HCT116 (cell line): ENCODE results near the gene SMYD3. TPM values are rescaled to one million over a fixed set of nuclear protein-coding genes. Genes with fewer than 3 reads are reported as not detected.

ENCODE experiments used
- ATAC-seq: fragments of 200-7000 bp; cut with Tn5 transposase; 2 replicates; pipeline ENCODE4 v1.9.1; 2020; ENCODE audit warnings: mild to moderate bottlenecking, moderate library complexity
- BruUV-seq: library from RNA; stranded (reverse); fragments of 400-500 nt; replicated peaks from 2 replicates; lab custom pipeline; 2021; lab: Mats Ljungman, UMichigan
- CTCF ChIA-PET: fragments of 300-600 bp; sonication (Branson Sonifier 250); formaldehyde crosslinking; loops from one replicate; lab custom pipeline; 2021; ENCODE audit warnings: antibody characterized with exemption; lab: Charles Lee
- POLR2A ChIA-PET: fragments of 300-600, 350-600 bp; sonication (Branson Sonifier 250); formaldehyde crosslinking; loops from one replicate; lab custom pipeline; 2021; ENCODE audit warnings: antibody characterized with exemption; lab: Charles Lee
- RAD21 ChIA-PET, 2 experiments: fragments of 300-600 bp; sonication (Branson Sonifier 250); formaldehyde crosslinking; loops; one replicate each; lab custom pipeline; 2023; ENCODE audit warnings: low total read pairs in 2 of 2; ENCODE audit not compliant: uncharacterized antibody in 2 of 2, unreplicated experiment in 2 of 2, low non-redundant PET in 1 of 2; lab: Charles Lee
- DNase-seq: peaks from one replicate; pipeline ENCODE4 v3.0.0-alpha.2; 2010; ENCODE audit warnings: low read depth, low spot score
- H2AFZ ChIP-seq: fragments of 200-600 bp; shearing (Covaris generic), sonication (generic); 2 replicates; pipeline ENCODE4 v1.6.1; 2017; ENCODE audit warnings: low read depth, mixed run types, mixed read lengths, antibody characterized with exemption, low read length; ENCODE audit not compliant: poor library complexity, severe bottlenecking
- H3K27ac ChIP-seq: 2 replicates; pipeline ENCODE4 v1.5.1; 2012; ENCODE audit warnings: low read depth, low read length
- H3K27me3 ChIP-seq: fragments of 200-600 bp; sonication (generic); 2 replicates; pipeline ENCODE4 v1.6.1; 2016; ENCODE audit warnings: mixed run types, low read length, mixed read lengths; ENCODE audit not compliant: insufficient read depth
- H3K36me3 ChIP-seq, 2 experiments: fragments of 200-500 bp in 1 of 2; fragments of 200-600 bp in 1 of 2; sonication (Bioruptor generic) in 1 of 2; sonication (generic) in 1 of 2; 2 replicates each; pipeline versions ENCODE4 v1.5.1 to v1.6.1; 2014 to 2016; ENCODE audit warnings: low read length in 2 of 2, inconsistent platforms in 1 of 2, mixed read lengths in 1 of 2, mixed run types in 1 of 2; ENCODE audit not compliant: insufficient read depth in 2 of 2, control insufficient read depth in 1 of 2
- H3K4me1 ChIP-seq, 2 experiments: fragments of 200-600 bp in 1 of 2; sonication (generic) in 1 of 2; 2 replicates each; pipeline versions ENCODE4 v1.5.1 to v1.6.1; 2012 to 2017; ENCODE audit warnings: low read length in 2 of 2, inconsistent platforms in 1 of 2, mild to moderate bottlenecking in 1 of 2, mixed read lengths in 1 of 2, mixed run types in 1 of 2, moderate library complexity in 1 of 2; ENCODE audit not compliant: insufficient read depth in 2 of 2, control insufficient read depth in 1 of 2
- H3K4me2 ChIP-seq: fragments of 200-600 bp; sonication (generic); 2 replicates; pipeline ENCODE4 v1.6.1; 2017; ENCODE audit warnings: mixed run types, low read length, mixed read lengths
- H3K4me3 ChIP-seq, 2 experiments: fragments of 200-600 bp in 1 of 2; sonication (generic) in 1 of 2; replicated peaks in 1 of 2; 2 replicates each; pipeline ENCODE4 v1.5.1; 2011 to 2016; ENCODE audit warnings: low read length in 2 of 2, control low read depth in 1 of 2, low read depth in 1 of 2, mild to moderate bottlenecking in 1 of 2, mixed read lengths in 1 of 2, mixed run types in 1 of 2
- H3K79me2 ChIP-seq: fragments of 200-600 bp; sonication (generic); 2 replicates; pipeline ENCODE4 v1.6.1; 2017; ENCODE audit warnings: mild to moderate bottlenecking, mixed run types, low read length, moderate library complexity, mixed read lengths; ENCODE audit not compliant: insufficient read depth
- H3K9ac ChIP-seq: fragments of 200-600 bp; sonication (generic); 2 replicates; pipeline ENCODE4 v1.6.1; 2016; ENCODE audit warnings: low read length, mixed read lengths
- H3K9me2 ChIP-seq: fragments of 200-600 bp; sonication (generic), shearing (Covaris generic); 2 replicates; pipeline ENCODE4 v1.6.1; 2017; ENCODE audit warnings: mixed run types, mild to moderate bottlenecking, moderate library complexity; ENCODE audit not compliant: insufficient read depth
- H3K9me3 ChIP-seq, 2 experiments: fragments of 200-500 bp in 1 of 2; fragments of 200-600 bp in 1 of 2; sonication (Bioruptor generic) in 1 of 2; sonication (generic) in 1 of 2; 2 replicates each; pipeline ENCODE4 v1.6.1; 2014 to 2017; ENCODE audit warnings: low read length in 2 of 2, mixed read lengths in 2 of 2, inconsistent platforms in 1 of 2, low read depth in 1 of 2, mild to moderate bottlenecking in 1 of 2, mixed run types in 1 of 2, moderate library complexity in 1 of 2; ENCODE audit not compliant: control insufficient read depth in 1 of 2, insufficient read depth in 1 of 2
- H4K20me1 ChIP-seq: fragments of 200-600 bp; sonication (generic), shearing (Covaris generic); 2 replicates; pipeline ENCODE4 v1.6.1; 2017; ENCODE audit warnings: mixed run types, mild to moderate bottlenecking, moderate library complexity; ENCODE audit not compliant: insufficient read depth
- CBX3 ChIP-seq: IDR thresholded peaks from 2 replicates; pipeline ENCODE4 v1.6.1; 2012; ENCODE audit warnings: low read depth
- CEBPB ChIP-seq: IDR thresholded peaks from 2 replicates; pipeline ENCODE4 v1.6.1; 2012; ENCODE audit warnings: low read depth
- FOSL1 ChIP-seq: IDR thresholded peaks from 2 replicates; pipeline ENCODE4 v1.6.1; 2012; ENCODE audit warnings: low read depth
- MAX ChIP-seq: IDR thresholded peaks from 2 replicates; pipeline ENCODE4 v1.6.1; 2012
- RAD21 ChIP-seq: IDR thresholded peaks from 2 replicates; pipeline ENCODE4 v1.6.1; 2012; ENCODE audit warnings: low read depth, mild to moderate bottlenecking
- SRF ChIP-seq: IDR thresholded peaks from 2 replicates; pipeline ENCODE4 v1.6.1; 2012; ENCODE audit warnings: low read depth
- YY1 ChIP-seq: IDR thresholded peaks from 2 replicates; pipeline ENCODE4 v1.6.1; 2011; ENCODE audit warnings: low read length, low read depth, moderate library complexity, mild to moderate bottlenecking; ENCODE audit not compliant: insufficient replicate concordance; ENCODE audit errors: extremely low read depth
- ZFX ChIP-seq: fragments of 450-650 bp; IDR thresholded peaks from 2 replicates; pipeline ENCODE4 v1.6.1; 2017
- ZNF274 ChIP-seq: fragments of 200-500 bp; sonication (Bioruptor generic); IDR thresholded peaks from 2 replicates; pipeline ENCODE4 v1.6.1; 2014; ENCODE audit warnings: mild to moderate bottlenecking, low read depth, low read length, inconsistent platforms
- intact Hi-C: fragments of 100-400 bp; cut with micrococcal nuclease; formaldehyde crosslinking; loops from 2 replicates; pipeline ENCODE4 v1.10.0; 2022
- total RNA-seq: library from RNA; stranded (reverse); gene quantifications from one replicate; pipeline ENCODE4 v1.2.1, GENCODE V29; 2021; ENCODE audit not compliant: unreplicated experiment
- TF ChIP-seq, protein P1 (sequence below): IDR thresholded peaks from 2 replicates; pipeline ENCODE4 v1.6.1; 2012; ENCODE audit warnings: low read depth

Gene SMYD3
- total RNA-seq, 1 experiment from 2014 or later: 33.6 TPM

DNA sequence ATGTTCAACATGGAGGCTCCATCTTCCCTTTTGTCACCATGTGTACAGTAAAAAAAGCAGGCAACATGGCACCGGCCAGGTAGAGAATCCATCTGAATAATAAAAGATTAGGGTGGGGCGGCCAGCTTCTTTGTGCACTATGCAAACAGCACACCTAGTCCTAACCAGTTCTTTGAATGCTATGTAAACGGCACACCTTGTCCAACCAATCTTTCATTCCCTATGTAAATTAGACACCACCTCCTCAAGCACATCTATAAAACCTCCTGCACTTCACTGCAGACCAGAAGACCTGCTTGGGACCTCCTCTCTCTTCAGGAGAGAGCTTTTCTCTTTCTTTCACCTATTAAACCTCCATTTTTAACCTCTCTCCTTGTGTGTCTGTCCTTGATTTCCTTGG is 30.8 kb upstream of the SMYD3 start:
- TF ChIP-seq FOSL1: no peak
- TF ChIP-seq, all 23 proteins: peak for 0
- ChIA-PET CTCF (no interaction called here), RAD21 (no interaction called here), POLR2A (no interaction called here)
- H3K36me3 ChIP-seq: peaks cover 13 to 21% of the 10 kb centered on the region in 2 experiments; a peak in 3 of 4 replicates
- intact Hi-C loops: no loop called here
- H3K27me3 ChIP-seq: no peaks in the 10 kb centered on the region
- no peaks in the 10 kb centered on the region for H3K9me2 ChIP-seq
- no peak overlapping the region for H3K4me2 ChIP-seq
- no peak overlapping the region for H3K27ac ChIP-seq
- H3K4me3 ChIP-seq: no peak overlapping the region
- H3K4me1 ChIP-seq: no peaks in the 10 kb centered on the region
- H3K79me2 ChIP-seq: no peaks in the 10 kb centered on the region
- no peaks in the 10 kb centered on the region for H3K9me3 ChIP-seq
- no peak overlapping the region for H2AFZ ChIP-seq
- DNase-seq (no peak), ATAC-seq (no peak)
- H4K20me1 ChIP-seq: no peaks in the 10 kb centered on the region
- BruUV-seq: no TSS peak
- no peak overlapping the region for H3K9ac ChIP-seq

GRCh38 chr1:246537441-246537840 is 30.4 kb upstream of the SMYD3 start:
- DNase-seq: no peak
- no peak for TF ChIP-seq SRF
- TF ChIP-seq CEBPB: no peak
- no peak for TF ChIP-seq YY1
- no peak for TF ChIP-seq CBX3
- no peak for TF ChIP-seq ZNF274
- TF ChIP-seq RAD21: no peak
- TF ChIP-seq ZFX: no peak
- TF ChIP-seq MAX: no peak
- TF ChIP-seq, protein P1, sequence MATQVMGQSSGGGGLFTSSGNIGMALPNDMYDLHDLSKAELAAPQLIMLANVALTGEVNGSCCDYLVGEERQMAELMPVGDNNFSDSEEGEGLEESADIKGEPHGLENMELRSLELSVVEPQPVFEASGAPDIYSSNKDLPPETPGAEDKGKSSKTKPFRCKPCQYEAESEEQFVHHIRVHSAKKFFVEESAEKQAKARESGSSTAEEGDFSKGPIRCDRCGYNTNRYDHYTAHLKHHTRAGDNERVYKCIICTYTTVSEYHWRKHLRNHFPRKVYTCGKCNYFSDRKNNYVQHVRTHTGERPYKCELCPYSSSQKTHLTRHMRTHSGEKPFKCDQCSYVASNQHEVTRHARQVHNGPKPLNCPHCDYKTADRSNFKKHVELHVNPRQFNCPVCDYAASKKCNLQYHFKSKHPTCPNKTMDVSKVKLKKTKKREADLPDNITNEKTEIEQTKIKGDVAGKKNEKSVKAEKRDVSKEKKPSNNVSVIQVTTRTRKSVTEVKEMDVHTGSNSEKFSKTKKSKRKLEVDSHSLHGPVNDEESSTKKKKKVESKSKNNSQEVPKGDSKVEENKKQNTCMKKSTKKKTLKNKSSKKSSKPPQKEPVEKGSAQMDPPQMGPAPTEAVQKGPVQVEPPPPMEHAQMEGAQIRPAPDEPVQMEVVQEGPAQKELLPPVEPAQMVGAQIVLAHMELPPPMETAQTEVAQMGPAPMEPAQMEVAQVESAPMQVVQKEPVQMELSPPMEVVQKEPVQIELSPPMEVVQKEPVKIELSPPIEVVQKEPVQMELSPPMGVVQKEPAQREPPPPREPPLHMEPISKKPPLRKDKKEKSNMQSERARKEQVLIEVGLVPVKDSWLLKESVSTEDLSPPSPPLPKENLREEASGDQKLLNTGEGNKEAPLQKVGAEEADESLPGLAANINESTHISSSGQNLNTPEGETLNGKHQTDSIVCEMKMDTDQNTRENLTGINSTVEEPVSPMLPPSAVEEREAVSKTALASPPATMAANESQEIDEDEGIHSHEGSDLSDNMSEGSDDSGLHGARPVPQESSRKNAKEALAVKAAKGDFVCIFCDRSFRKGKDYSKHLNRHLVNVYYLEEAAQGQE: no peak
- POLR2A ChIA-PET: no interaction called here
- Histone ChIP-seq H3K4me1 (no peaks in the 10 kb centered on the region), H2AFZ (no peak overlapping the region), H3K27ac (no peak overlapping the region), H4K20me1 (no peaks in the 10 kb centered on the region), H3K4me2 (no peak overlapping the region), H3K4me3 (no peak overlapping the region), H3K9ac (no peak overlapping the region), H3K36me3 (peaks cover 12 to 17% of the 10 kb centered on the region in 2 experiments; a peak in 3 of 4 replicates), H3K9me2 (no peaks in the 10 kb centered on the region), H3K79me2 (no peaks in the 10 kb centered on the region), H3K9me3 (no peaks in the 10 kb centered on the region), H3K27me3 (no peaks in the 10 kb centered on the region)
- intact Hi-C loops: no loop called here
- no TSS peak for BruUV-seq
- CTCF ChIA-PET: no interaction called here
- no peak for ATAC-seq
- RAD21 ChIA-PET: no interaction called here
